NB4 (cell line): ENCODE measurements around the gene TRAF4.

Experiments
- DNase-seq: peaks from one replicate; pipeline ENCODE4 v3.0.0; 2010; ENCODE audit warnings: low read depth
- H3K4me3 ChIP-seq: one replicate; pipeline ENCODE4 v1.5.1; 2011; ENCODE audit warnings: mild to moderate bottlenecking, low read depth, low read length, moderate library complexity
- CTCF ChIP-seq: IDR thresholded peaks from one replicate; pipeline ENCODE4 v1.5.1; 2012; ENCODE audit warnings: low read depth, low read length
- MAX ChIP-seq: IDR thresholded peaks from 2 replicates; pipeline ENCODE4 v1.6.1; 2011; ENCODE audit warnings: low read depth, low read length
- MYC ChIP-seq: IDR thresholded peaks from 2 replicates; pipeline ENCODE4 v1.6.1; 2011; ENCODE audit warnings: low read depth, low read length
- POLR2A ChIP-seq: IDR thresholded peaks from 2 replicates; pipeline ENCODE4 v1.6.1; 2011; ENCODE audit warnings: mild to moderate bottlenecking; ENCODE audit not compliant: insufficient read length; ENCODE audit errors: extremely low read depth

The TRAF4 gene

GRCh38 chr17:28702026-28702751 is 41.6 kb upstream of the TRAF4 start:
- no peak for TF ChIP-seq MYC
- no peak for TF ChIP-seq POLR2A
- TF ChIP-seq CTCF, result no peak
- no peak for TF ChIP-seq MAX
- no peak for DNase-seq

GRCh38 chr17:28702752-28703150 is 41.1 kb upstream of the TRAF4 start:
- no peak for TF ChIP-seq POLR2A
- TF ChIP-seq MAX, result no peak
- no peak for TF ChIP-seq MYC
- TF ChIP-seq CTCF, result no peak
- no peak overlapping the region for H3K4me3 ChIP-seq
- no peak for DNase-seq

More at GRCh38 chr17:28702026-28702751, 41.6 kb upstream of the TRAF4 start:
- H3K4me3 ChIP-seq, result no peak overlapping the region

- no peak for DNase-seq
- no peak overlapping the region for H3K4me3 ChIP-seq
- TF ChIP-seq MAX (no peak), POLR2A (no peak), MYC (no peak), CTCF (no peak)
Measured at GRCh38 chr17:28703552-28704218, 40.1 kb upstream of the TRAF4 start.

- no peak for DNase-seq
- TF ChIP-seq CTCF (no peak), MAX (no peak), POLR2A (no peak), MYC (no peak)
- no peak overlapping the region for H3K4me3 ChIP-seq
Measured at GRCh38 chr17:28704219-28704858, 39.5 kb upstream of the TRAF4 start.

GRCh38 chr17:28705074-28705659 is 38.6 kb upstream of the TRAF4 start:
- DNase-seq, result no peak
- TF ChIP-seq CTCF (no peak), MAX (no peak), MYC (no peak), POLR2A (no peak)
- no peak overlapping the region for H3K4me3 ChIP-seq
